ENCODE results near the gene VWC2L.

VWC2L gene

GRCh38 chr2:214469728-214470127 lies 58.9 kb downstream of the VWC2L start:
- no peak for DNase-seq (ENCODE audit: low read depth)

GRCh38 chr2:214471382-214471781 lies 60.5 kb downstream of the VWC2L start:
- no peak for DNase-seq (ENCODE audit: low read depth)

GRCh38 chr2:214471990-214472389 lies 61.1 kb downstream of the VWC2L start:
- DNase-seq (ENCODE audit: low read depth) = no peak

GRCh38 chr2:214477305-214477704 lies 66.5 kb downstream of the VWC2L start:
- DNase-seq (ENCODE audit: low read depth) = no peak

- DNase-seq (ENCODE audit: low read depth) = no peak
Observed at GRCh38 chr2:214481204-214481603, 70.3 kb downstream of the VWC2L start.

GRCh38 chr2:214482728-214483127 lies 71.9 kb downstream of the VWC2L start:
- DNase-seq (ENCODE audit: low read depth) = no peak

- no peak for DNase-seq (ENCODE audit: low read depth)
Observed at GRCh38 chr2:214484239-214484638, 73.4 kb downstream of the VWC2L start.

GRCh38 chr2:214484701-214485100 lies 73.8 kb downstream of the VWC2L start:
- no peak for DNase-seq (ENCODE audit: low read depth)

GRCh38 chr2:214489181-214489580 lies 78.3 kb downstream of the VWC2L start:
- DNase-seq (ENCODE audit: low read depth) = no peak

GRCh38 chr2:214489702-214490101 lies 78.8 kb downstream of the VWC2L start:
- no peak for DNase-seq (ENCODE audit: low read depth)

- DNase-seq (ENCODE audit: low read depth) = no peak
Observed at GRCh38 chr2:214492152-214492551, 81.3 kb downstream of the VWC2L start.

GRCh38 chr2:214492608-214493007 lies 81.8 kb downstream of the VWC2L start:
- DNase-seq (ENCODE audit: low read depth) = no peak

- DNase-seq (ENCODE audit: low read depth) = no peak
Observed at GRCh38 chr2:214497489-214497888, 86.6 kb downstream of the VWC2L start.

- no peak for DNase-seq (ENCODE audit: low read depth)
Observed at GRCh38 chr2:214503568-214503967, 92.7 kb downstream of the VWC2L start.

GRCh38 chr2:214504599-214505376 lies 93.9 kb downstream of the VWC2L start:
- DNase-seq (ENCODE audit: low read depth) = no peak

GRCh38 chr2:214507032-214507431 lies 96.2 kb downstream of the VWC2L start:
- DNase-seq (ENCODE audit: low read depth) = no peak

- no peak for DNase-seq (ENCODE audit: low read depth)
Observed at GRCh38 chr2:214514704-214515103, 103.8 kb downstream of the VWC2L start.

- DNase-seq (ENCODE audit: low read depth) = no peak
Observed at GRCh38 chr2:214515111-214515510, 104.3 kb downstream of the VWC2L start.

GRCh38 chr2:214519258-214519818 lies 108.5 kb downstream of the VWC2L start:
- no peak for DNase-seq (ENCODE audit: low read depth)

GRCh38 chr2:214529021-214529420 lies 118.2 kb downstream of the VWC2L start:
- no peak for DNase-seq (ENCODE audit: low read depth)

GRCh38 chr2:214529514-214529913 lies 118.7 kb downstream of the VWC2L start:
- no peak for DNase-seq (ENCODE audit: low read depth)

GRCh38 chr2:214533541-214533940 lies 122.7 kb downstream of the VWC2L start:
- DNase-seq (ENCODE audit: low read depth) = no peak

GRCh38 chr2:214536625-214537024 lies 125.8 kb downstream of the VWC2L start:
- no peak for DNase-seq (ENCODE audit: low read depth)

- no peak for DNase-seq (ENCODE audit: low read depth)
Observed at GRCh38 chr2:214537929-214538328, 127.1 kb downstream of the VWC2L start.

Data from HS-27A (cell line).